GM21360 (cell line): Measurements from ENCODE around the gene SRC.

Source experiments
- ATAC-seq: cut with Tn5 transposase; IDR thresholded peaks from one replicate; pipeline ENCODE4 v1.9.1; 2021; ENCODE audit warnings: mild to moderate bottlenecking, moderate library complexity; ENCODE audit not compliant: unreplicated experiment

SRC gene

DNA sequence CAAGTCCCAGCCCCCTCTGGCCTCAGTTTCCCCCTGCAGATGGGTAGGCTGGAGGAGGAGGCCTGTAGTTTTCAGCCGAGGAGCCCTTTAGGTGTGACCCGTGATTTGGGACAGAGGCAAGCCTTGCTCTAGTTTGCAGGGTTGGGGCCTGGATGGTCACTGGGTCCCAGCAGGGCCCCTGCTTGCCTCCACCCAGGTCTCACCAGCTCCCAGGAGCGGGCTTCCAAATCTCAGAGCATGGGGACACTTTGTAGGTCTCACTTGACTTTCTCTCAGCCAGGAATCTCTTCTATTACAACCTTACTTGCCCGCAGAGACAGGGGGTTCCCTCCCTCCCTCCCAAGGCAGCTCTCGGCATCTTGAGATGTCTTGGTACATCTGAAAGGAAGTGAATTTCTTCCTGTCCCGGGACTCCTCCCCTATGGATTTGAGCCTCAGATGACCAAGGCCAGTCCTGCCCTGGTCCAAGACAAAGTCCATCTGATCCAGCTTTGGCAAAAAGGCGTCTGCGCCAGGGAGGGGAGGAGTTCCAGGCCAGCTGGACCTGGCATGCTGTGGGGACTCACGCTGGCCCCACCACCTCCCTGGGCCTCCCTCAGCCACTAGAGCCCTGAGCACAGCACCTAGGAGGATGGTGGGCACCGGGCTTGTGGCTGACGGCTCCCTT is 47.4 kb downstream of the SRC start:
- ATAC-seq: no peak

DNA sequence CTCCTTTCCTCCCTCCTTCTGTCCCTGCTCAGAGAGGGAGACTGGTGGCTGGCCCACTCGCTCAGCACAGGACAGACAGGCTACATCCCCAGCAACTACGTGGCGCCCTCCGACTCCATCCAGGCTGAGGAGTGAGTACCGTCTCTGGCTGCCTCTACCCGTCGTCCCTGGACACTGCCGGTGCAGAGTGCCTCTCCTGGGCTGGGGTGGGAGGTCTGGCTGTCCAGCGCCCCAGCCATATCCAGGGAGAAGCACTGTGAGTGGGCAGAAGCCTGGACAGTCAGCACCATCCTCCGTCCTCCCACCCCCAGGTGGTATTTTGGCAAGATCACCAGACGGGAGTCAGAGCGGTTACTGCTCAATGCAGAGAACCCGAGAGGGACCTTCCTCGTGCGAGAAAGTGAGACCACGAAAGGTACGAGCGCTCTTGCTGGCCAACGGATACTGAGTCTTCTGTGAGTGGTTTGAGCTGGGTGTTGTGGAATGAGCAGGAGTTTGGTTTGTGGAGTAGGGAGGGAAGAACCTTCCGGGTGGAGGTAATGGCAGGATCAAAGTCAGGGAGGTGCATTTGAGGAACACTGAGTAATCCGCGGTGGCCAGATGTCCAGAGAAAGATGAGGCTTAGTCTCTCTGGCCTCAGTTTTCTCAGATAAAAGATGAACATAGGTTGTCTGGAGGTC is 48.1 kb downstream of the SRC start:
- ATAC-seq: no peak

DNA sequence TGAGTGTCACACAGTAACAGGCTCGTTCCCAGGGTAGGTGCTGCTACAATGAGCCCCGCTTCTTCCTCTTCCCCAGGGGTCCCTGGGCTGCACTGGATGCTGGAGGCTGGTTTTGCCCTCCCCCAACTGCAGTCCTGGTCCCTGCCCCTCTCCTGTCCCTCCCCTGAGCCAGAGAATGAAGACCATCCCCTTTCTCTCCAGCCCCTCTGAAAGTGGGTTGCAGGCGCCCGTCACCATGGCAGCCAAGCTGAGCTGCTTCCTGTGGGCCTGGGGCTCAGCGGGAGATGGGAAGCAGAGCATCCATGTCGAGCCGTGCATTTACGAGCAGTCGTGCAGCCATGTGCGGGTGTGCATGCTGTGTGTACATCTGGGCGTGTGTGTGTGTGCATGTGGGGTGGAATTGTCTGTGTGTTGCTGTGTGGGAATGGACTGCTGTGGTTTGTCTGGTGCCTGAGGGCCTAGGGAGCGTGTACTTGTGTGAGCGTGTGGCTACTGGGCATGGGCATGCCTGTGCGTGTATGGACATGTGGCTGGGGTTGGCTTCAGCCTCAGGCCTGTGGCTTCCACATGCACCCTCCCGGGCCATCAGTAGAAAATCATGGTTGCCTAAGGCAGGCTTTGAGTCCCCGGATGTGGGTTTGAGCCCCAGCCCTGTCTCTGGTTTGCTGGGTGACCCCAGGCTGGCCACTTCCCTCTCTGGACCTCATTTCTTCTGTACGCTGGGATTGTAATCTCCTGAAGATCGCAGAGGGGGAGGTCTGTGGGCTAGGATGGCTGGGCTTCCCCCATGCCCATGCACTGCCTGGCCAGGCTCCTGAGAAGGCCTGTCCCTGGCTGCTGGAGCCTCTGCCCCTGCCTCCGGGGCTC is 48.8 kb downstream of the SRC start:
- no peak for ATAC-seq

GRCh38 chr20:37395410-37395797 is 49.5 kb downstream of the SRC start:
- no peak for ATAC-seq

DNA sequence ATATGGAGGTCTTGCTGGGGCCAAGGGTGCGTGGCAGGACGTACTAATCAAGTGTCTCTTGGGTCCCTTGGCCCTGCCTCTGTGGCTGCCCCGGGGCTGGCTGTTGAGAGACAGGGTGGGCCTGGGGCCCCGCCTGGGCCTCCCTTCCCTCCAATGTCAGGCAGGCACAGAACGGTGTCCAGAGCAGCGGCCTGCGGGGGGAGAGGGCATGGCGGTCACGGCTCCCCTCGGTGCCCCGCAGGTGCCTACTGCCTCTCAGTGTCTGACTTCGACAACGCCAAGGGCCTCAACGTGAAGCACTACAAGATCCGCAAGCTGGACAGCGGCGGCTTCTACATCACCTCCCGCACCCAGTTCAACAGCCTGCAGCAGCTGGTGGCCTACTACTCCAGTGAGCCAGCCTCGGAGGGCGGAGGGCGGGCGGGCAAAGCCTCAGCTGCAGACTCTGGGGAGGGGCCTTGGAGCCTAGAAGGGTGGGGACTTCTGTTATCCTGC is 50.0 kb downstream of the SRC start:
- ATAC-seq: no peak

DNA sequence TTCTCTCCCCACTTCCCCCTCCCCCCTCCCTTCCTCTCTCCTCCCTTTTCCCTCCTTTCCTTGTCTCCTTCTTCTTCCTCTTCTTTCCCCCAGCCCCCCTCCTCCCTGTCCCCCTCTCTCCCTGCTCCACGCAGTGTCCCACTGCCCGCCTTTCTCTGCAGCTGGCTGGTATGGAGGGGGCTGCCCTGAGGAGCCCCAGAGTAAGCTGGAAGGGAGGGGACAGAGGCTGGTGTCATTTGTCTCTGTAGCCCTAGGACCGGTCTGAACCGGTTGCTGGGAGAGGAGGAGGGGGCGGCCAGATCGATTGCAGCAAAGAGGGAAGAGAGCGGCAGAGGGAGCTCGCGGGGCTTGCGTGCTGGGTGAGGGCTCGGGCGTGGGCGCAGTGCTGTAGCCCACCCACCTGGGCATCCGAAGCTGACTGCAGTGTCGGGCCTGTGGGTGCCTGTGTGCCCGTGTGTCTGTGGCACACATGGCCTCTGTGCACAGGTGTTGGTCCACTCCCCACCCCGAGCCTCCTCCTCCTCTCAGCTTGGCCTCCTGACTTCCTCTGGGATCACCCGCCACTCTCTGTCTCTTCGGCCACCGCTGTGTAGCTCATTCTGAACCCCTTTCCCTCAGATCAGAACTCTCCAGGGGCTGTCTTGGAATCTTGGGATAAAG is 50.6 kb downstream of the SRC start:
- ATAC-seq: no peak

- no peak for ATAC-seq
These were observed 51.4 kb downstream of the SRC start for GRCh38 chr20:37397076-37397953.

DNA sequence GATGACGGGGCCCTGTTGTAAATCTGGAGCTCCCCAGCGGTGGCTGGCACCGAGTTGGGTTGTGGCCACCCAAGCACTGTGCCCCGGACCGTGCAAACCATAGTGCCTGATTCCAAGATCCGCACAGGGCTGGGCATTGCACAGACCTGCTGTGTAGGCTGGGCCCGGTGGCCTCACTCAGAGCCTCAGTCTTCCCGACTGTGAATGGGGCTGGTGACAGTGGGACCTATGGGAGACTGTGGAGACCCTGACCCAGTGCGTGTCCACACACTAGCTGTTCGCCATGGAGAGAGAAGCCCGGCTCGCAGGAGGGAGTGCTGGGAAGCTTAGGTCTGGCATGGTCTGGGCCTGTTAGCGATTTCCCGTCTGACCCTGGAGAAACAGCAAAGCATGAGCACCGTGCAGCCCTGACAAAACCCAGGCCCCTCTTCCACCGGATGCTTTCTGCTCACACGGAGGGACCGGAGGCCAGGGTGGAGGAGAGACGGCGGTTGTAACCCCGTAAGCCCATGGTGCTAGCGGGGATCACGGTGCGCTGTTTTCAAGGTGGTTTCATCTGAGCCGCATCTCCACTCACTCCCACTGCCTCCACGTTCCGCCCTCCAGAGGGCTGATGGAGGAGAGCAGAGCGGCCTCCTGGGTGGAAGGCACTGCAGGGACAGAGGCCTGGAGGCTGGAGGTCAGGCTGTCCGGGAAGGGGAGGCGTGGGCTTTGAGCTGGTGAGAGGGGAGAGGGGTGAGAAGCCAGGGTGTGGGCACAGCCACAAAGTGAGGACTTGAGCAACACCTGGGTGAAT is 52.2 kb downstream of the SRC start:
- ATAC-seq: no peak

GRCh38 chr20:37398750-37399621 is 53.0 kb downstream of the SRC start:
- ATAC-seq: no peak

GRCh38 chr20:37401282-37401929 is 55.5 kb downstream of the SRC start:
- no peak for ATAC-seq

GRCh38 chr20:37401930-37402675 is 56.2 kb downstream of the SRC start:
- ATAC-seq: no peak

GRCh38 chr20:37403107-37404033 is 57.4 kb downstream of the SRC start:
- no peak for ATAC-seq

DNA sequence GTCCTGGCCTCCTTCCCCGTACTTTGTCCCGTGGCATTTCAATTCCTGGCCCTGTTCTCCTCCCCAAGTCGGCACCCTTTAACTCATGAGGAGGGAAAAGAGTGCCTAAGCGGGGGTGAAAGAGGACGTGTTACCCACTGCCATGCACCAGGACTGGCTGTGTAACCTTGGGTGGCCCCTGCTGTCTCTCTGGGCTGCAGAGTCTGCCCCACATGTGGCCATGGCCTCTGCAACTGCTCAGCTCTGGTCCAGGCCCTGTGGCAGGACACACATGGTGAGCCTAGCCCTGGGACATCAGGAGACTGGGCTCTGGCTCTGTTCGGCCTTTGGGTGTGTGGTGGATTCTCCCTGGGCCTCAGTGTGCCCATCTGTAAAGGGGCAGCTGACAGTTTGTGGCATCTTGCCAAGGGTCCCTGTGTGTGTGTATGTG is 58.5 kb downstream of the SRC start:
- ATAC-seq: no peak

- ATAC-seq: no peak
These were observed 59.5 kb downstream of the SRC start for GRCh38 chr20:37405351-37405897.
